Right renal cortex interstitium (tissue), 3 donors: ENCODE results near the gene AGRP. TPM values are rescaled to one million over a fixed set of nuclear protein-coding genes. Genes with fewer than 3 reads are reported as not detected.

Source experiments
- DNase-seq, 3 donors: peaks; one replicate each; pipeline ENCODE4 v3.0.0-alpha.2; 2013; ENCODE audit warnings: low read depth in 3 of 3, low spot score in 2 of 3
- polyA plus RNA-seq, 3 donors: library from polyadenylated mRNA; unstranded; fragments of 120-200 nt; gene quantifications; one replicate each; pipeline ENCODE4 v1.2.1, GENCODE V29; 2013; ENCODE audit not compliant: insufficient read length in 3 of 3

Gene AGRP
- polyA plus RNA-seq, 3 donors, result 0.17 TPM; not detected in 2

GRCh38 chr16:67464565-67464964, 18.8 kb downstream of the AGRP start:
- DNase-seq, result no peak

- no peak for DNase-seq
These were observed 19.7 kb downstream of the AGRP start for GRCh38 chr16:67463691-67464090.

GRCh38 chr16:67463059-67463458, 20.3 kb downstream of the AGRP start:
- no peak for DNase-seq

- no peak for DNase-seq
These were observed 21.1 kb downstream of the AGRP start for GRCh38 chr16:67462279-67462655.

GRCh38 chr16:67461600-67462278, 21.6 kb downstream of the AGRP start:
- no peak for DNase-seq

- no peak for DNase-seq
These were observed 22.4 kb downstream of the AGRP start for GRCh38 chr16:67460961-67461360.

GRCh38 chr16:67460168-67460567, 23.2 kb downstream of the AGRP start:
- DNase-seq, result no peak

GRCh38 chr16:67459861-67460150, 23.5 kb downstream of the AGRP start:
- no peak for DNase-seq

GRCh38 chr16:67459066-67459860, 24.1 kb downstream of the AGRP start:
- DNase-seq, result no peak

- no peak for DNase-seq
These were observed 25.2 kb downstream of the AGRP start for GRCh38 chr16:67458121-67458641.

GRCh38 chr16:67457611-67458010, 25.7 kb downstream of the AGRP start:
- no peak for DNase-seq

GRCh38 chr16:67456391-67457081, 26.8 kb downstream of the AGRP start:
- DNase-seq, result no peak

GRCh38 chr16:67454852-67455251, 28.5 kb downstream of the AGRP start:
- no peak for DNase-seq

- DNase-seq, result no peak
These were observed 29.2 kb downstream of the AGRP start for GRCh38 chr16:67454104-67454503.

- DNase-seq, result no peak
These were observed 31.5 kb downstream of the AGRP start for GRCh38 chr16:67451704-67452435.

GRCh38 chr16:67451061-67451703, 32.2 kb downstream of the AGRP start:
- no peak for DNase-seq

GRCh38 chr16:67449739-67450138, 33.6 kb downstream of the AGRP start:
- no peak for DNase-seq

GRCh38 chr16:67449336-67449735, 34.0 kb downstream of the AGRP start:
- DNase-seq, result no peak

GRCh38 chr16:67448580-67448979, 34.8 kb downstream of the AGRP start:
- DNase-seq, result no peak

GRCh38 chr16:67447508-67448076, 35.8 kb downstream of the AGRP start:
- no peak for DNase-seq
